SK-N-SH treated with all-trans-retinoic acid at 6 μM for 48 hours (cell line): ENCODE measurements around the gene FANCC.

Source experiments
- ATAC-seq: fragments of 200-7000 bp; cut with Tn5 transposase; 3 replicates; pipeline ENCODE4 v1.9.1; 2020; ENCODE audit warnings: mild to moderate bottlenecking, moderate library complexity
- ARNTL ChIP-seq: fragments of 450-650 bp; formaldehyde crosslinking; IDR thresholded peaks from 2 replicates; pipeline ENCODE4 v1.5.0; 2020; ENCODE audit warnings: low read depth, mild to moderate bottlenecking, moderate library complexity, borderline replicate concordance
- BACH2 ChIP-seq: fragments of 250-450 bp; sonication (Bioruptor Pico); IDR thresholded peaks from 2 replicates; pipeline ENCODE4 v1.9.0; 2021; ENCODE audit warnings: mild to moderate bottlenecking, borderline replicate concordance
- CSDC2 ChIP-seq: fragments of 250-450 bp; sonication (Bioruptor Pico); IDR thresholded peaks from 2 replicates; pipeline ENCODE4 v1.5.0; 2020; ENCODE audit warnings: mild to moderate bottlenecking, moderate library complexity
- ESRRG ChIP-seq: fragments of 250-450 bp; sonication (Bioruptor Pico); IDR thresholded peaks from 2 replicates; pipeline ENCODE4 v1.6.1; 2021; ENCODE audit warnings: mild to moderate bottlenecking
- ISL1 ChIP-seq: fragments of 250-450 bp; sonication (Bioruptor Pico); IDR thresholded peaks from 2 replicates; pipeline ENCODE4 v2.1.2; 2022; ENCODE audit warnings: mild to moderate bottlenecking, moderate library complexity
- OSR1 ChIP-seq: fragments of 250-450 bp; sonication (Bioruptor Pico); IDR thresholded peaks from 2 replicates; pipeline ENCODE4 v1.8.0; 2022; ENCODE audit warnings: moderate library complexity, mild to moderate bottlenecking, inconsistent platforms
- PPARA ChIP-seq: fragments of 250-450 bp; sonication (Bioruptor Pico); IDR thresholded peaks from 2 replicates; pipeline ENCODE4 v1.5.0; 2020; ENCODE audit warnings: mild to moderate bottlenecking, borderline replicate concordance
- RARB ChIP-seq: fragments of 250-450 bp; sonication (Bioruptor Pico); IDR thresholded peaks from 2 replicates; pipeline ENCODE4 v1.8.0; 2021; ENCODE audit warnings: mild to moderate bottlenecking, moderate library complexity
- SNAI2 ChIP-seq: fragments of 250-450 bp; sonication (Bioruptor Pico); IDR thresholded peaks from 2 replicates; pipeline ENCODE4 v1.5.0; 2020; ENCODE audit warnings: mild to moderate bottlenecking, moderate library complexity
- TCF4 ChIP-seq: fragments of 250-450 bp; sonication (Bioruptor Pico); IDR thresholded peaks from 2 replicates; pipeline ENCODE4 v1.8.0; 2021; ENCODE audit warnings: mild to moderate bottlenecking, moderate library complexity, borderline replicate concordance
- TOX ChIP-seq: fragments of 250-450 bp; sonication (Bioruptor Pico); IDR thresholded peaks from 2 replicates; pipeline ENCODE4 v1.8.0; 2021; ENCODE audit warnings: mild to moderate bottlenecking, moderate library complexity, borderline replicate concordance
- ZFP3 ChIP-seq: fragments of 250-450 bp; sonication (Bioruptor Pico); IDR thresholded peaks from 2 replicates; pipeline ENCODE4 v1.5.0; 2020; ENCODE audit warnings: mild to moderate bottlenecking, moderate library complexity
- ZFP30 ChIP-seq: fragments of 450-650 bp; formaldehyde crosslinking; IDR thresholded peaks from 2 replicates; pipeline ENCODE4 v1.5.0; 2022; ENCODE audit warnings: mild to moderate bottlenecking, moderate library complexity
- ZNF565 ChIP-seq: fragments of 450-650 bp; formaldehyde crosslinking; conservative IDR thresholded peaks from 2 replicates; pipeline ENCODE4 v1.5.0; 2020; ENCODE audit warnings: low read depth, mild to moderate bottlenecking, moderate library complexity
- ZNF8 ChIP-seq: fragments of 450-650 bp; formaldehyde crosslinking; IDR thresholded peaks from 2 replicates; pipeline ENCODE4 v1.5.0; 2020; ENCODE audit warnings: mild to moderate bottlenecking, moderate library complexity
- TF ChIP-seq, protein P1 (sequence below): fragments of 250-450 bp; sonication (Bioruptor Pico); IDR thresholded peaks from 2 replicates; pipeline ENCODE4 v1.5.0; 2020; ENCODE audit warnings: mild to moderate bottlenecking, moderate library complexity
- TF ChIP-seq, protein P2 (sequence below): fragments of 250-450 bp; sonication (Bioruptor Pico); IDR thresholded peaks from 2 replicates; pipeline ENCODE4 v1.8.0; 2020; ENCODE audit warnings: mild to moderate bottlenecking, moderate library complexity, borderline replicate concordance
- TF ChIP-seq, protein P3 (sequence below): fragments of 250-450 bp; sonication (Bioruptor Pico); IDR thresholded peaks from 2 replicates; pipeline ENCODE4 v1.5.1; 2021; ENCODE audit warnings: mild to moderate bottlenecking, moderate library complexity
- TF ChIP-seq, protein P4 (sequence below): fragments of 250-450 bp; sonication (Bioruptor Pico); IDR thresholded peaks from 2 replicates; pipeline ENCODE4 v1.8.0; 2021; ENCODE audit warnings: low read depth, mild to moderate bottlenecking, moderate library complexity, borderline replicate concordance

FANCC gene

GRCh38 chr9:95086564-95086955 is 230.9 kb downstream of the FANCC start:
- TF ChIP-seq ARNTL (CRISPR knock-in tag) (no peak), TOX (no peak), BACH2 (CRISPR knock-in tag) (no peak), ZNF8 (CRISPR knock-in tag) (no peak)
- TF ChIP-seq, protein P1, sequence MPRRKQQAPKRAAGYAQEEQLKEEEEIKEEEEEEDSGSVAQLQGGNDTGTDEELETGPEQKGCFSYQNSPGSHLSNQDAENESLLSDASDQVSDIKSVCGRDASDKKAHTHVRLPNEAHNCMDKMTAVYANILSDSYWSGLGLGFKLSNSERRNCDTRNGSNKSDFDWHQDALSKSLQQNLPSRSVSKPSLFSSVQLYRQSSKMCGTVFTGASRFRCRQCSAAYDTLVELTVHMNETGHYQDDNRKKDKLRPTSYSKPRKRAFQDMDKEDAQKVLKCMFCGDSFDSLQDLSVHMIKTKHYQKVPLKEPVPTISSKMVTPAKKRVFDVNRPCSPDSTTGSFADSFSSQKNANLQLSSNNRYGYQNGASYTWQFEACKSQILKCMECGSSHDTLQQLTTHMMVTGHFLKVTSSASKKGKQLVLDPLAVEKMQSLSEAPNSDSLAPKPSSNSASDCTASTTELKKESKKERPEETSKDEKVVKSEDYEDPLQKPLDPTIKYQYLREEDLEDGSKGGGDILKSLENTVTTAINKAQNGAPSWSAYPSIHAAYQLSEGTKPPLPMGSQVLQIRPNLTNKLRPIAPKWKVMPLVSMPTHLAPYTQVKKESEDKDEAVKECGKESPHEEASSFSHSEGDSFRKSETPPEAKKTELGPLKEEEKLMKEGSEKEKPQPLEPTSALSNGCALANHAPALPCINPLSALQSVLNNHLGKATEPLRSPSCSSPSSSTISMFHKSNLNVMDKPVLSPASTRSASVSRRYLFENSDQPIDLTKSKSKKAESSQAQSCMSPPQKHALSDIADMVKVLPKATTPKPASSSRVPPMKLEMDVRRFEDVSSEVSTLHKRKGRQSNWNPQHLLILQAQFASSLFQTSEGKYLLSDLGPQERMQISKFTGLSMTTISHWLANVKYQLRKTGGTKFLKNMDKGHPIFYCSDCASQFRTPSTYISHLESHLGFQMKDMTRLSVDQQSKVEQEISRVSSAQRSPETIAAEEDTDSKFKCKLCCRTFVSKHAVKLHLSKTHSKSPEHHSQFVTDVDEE (CRISPR knock-in tag), result no peak
- TF ChIP-seq, protein P2, sequence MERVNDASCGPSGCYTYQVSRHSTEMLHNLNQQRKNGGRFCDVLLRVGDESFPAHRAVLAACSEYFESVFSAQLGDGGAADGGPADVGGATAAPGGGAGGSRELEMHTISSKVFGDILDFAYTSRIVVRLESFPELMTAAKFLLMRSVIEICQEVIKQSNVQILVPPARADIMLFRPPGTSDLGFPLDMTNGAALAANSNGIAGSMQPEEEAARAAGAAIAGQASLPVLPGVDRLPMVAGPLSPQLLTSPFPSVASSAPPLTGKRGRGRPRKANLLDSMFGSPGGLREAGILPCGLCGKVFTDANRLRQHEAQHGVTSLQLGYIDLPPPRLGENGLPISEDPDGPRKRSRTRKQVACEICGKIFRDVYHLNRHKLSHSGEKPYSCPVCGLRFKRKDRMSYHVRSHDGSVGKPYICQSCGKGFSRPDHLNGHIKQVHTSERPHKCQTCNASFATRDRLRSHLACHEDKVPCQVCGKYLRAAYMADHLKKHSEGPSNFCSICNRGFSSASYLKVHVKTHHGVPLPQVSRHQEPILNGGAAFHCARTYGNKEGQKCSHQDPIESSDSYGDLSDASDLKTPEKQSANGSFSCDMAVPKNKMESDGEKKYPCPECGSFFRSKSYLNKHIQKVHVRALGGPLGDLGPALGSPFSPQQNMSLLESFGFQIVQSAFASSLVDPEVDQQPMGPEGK (CRISPR knock-in tag), result no peak
- no peak for ATAC-seq

DNA sequence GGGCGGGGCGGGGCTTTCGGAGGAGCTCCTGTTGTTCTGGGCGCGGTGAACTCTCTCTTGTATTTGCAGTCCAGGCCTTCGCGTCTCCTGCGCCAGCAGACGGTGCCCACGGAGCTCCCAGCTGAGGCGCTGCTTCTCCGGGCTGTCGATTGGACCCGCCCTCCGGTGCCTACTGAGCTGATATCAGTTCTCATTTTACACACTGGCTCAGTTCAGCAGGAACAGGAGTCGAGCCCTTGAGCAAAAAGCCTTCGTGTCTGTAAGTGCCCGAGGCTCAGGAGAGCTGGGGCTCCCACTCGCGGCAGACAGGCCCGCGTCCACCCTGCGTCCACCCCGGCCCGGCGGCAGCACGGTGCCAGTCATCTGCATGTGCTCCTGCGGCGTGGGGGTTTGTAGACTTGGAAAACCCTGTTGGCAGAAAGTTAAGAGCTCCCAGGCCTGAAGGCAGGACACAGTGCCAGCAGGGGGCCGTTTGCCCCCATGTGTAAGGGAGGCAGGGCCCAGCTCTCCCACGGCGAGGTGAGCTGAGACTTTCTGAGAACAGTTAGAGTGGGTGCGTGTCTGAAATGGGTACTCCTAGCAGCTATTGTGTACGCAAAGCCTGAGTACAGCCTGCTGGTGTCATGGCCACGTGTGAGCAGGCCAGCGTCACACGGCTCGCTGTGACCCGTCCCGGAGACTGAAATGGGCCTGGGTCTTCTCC is 231.5 kb downstream of the FANCC start:
- ATAC-seq, result no peak
- TF ChIP-seq RARB, result no peak
- TF ChIP-seq, protein P2 (CRISPR knock-in tag), result no peak
- TF ChIP-seq PPARA (CRISPR knock-in tag), result no peak
- no peak for TF ChIP-seq TOX
- no peak for TF ChIP-seq BACH2 (CRISPR knock-in tag)
- no peak for TF ChIP-seq ZFP3 (CRISPR knock-in tag)
- no peak for TF ChIP-seq ESRRG (CRISPR knock-in tag)
- TF ChIP-seq ZNF8 (CRISPR knock-in tag), result no peak
- TF ChIP-seq, protein P3, sequence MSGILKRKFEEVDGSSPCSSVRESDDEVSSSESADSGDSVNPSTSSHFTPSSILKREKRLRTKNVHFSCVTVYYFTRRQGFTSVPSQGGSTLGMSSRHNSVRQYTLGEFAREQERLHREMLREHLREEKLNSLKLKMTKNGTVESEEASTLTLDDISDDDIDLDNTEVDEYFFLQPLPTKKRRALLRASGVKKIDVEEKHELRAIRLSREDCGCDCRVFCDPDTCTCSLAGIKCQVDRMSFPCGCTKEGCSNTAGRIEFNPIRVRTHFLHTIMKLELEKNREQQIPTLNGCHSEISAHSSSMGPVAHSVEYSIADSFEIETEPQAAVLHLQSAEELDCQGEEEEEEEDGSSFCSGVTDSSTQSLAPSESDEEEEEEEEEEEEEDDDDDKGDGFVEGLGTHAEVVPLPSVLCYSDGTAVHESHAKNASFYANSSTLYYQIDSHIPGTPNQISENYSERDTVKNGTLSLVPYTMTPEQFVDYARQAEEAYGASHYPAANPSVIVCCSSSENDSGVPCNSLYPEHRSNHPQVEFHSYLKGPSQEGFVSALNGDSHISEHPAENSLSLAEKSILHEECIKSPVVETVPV (CRISPR knock-in tag), result no peak
- TF ChIP-seq CSDC2, result no peak
- TF ChIP-seq OSR1 (CRISPR knock-in tag), result no peak
- TF ChIP-seq SNAI2 (CRISPR knock-in tag), result no peak
- TF ChIP-seq ISL1 (CRISPR knock-in tag), result no peak
- no peak for TF ChIP-seq TCF4 (CRISPR knock-in tag)
- TF ChIP-seq ZNF565 (CRISPR knock-in tag), result no peak
- no peak for TF ChIP-seq ZFP30 (CRISPR knock-in tag)
- TF ChIP-seq ARNTL (CRISPR knock-in tag), result no peak
- TF ChIP-seq, protein P4, sequence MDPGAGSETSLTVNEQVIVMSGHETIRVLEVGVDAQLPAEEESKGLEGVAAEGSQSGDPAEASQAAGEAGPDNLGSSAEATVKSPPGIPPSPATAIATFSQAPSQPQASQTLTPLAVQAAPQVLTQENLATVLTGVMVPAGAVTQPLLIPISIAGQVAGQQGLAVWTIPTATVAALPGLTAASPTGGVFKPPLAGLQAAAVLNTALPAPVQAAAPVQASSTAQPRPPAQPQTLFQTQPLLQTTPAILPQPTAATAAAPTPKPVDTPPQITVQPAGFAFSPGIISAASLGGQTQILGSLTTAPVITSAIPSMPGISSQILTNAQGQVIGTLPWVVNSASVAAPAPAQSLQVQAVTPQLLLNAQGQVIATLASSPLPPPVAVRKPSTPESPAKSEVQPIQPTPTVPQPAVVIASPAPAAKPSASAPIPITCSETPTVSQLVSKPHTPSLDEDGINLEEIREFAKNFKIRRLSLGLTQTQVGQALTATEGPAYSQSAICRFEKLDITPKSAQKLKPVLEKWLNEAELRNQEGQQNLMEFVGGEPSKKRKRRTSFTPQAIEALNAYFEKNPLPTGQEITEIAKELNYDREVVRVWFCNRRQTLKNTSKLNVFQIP (CRISPR knock-in tag), result no peak
- TF ChIP-seq, protein P1 (CRISPR knock-in tag), result no peak
